DMS153 treated with DMSO at 0.1 percent for 48 hours (cell line): ENCODE data around the gene JUNB.

Source experiments
- DNase-seq: peaks from one replicate; lab custom pipeline; 2025; ENCODE audit not compliant: unreplicated experiment; lab: John Stamatoyannopoulos, UW

The JUNB gene

GRCh38 chr19:12840091-12841079 is 49.1 kb downstream of the JUNB start:
- peak; percentile 86 for DNase-seq

- peak; percentile 47 for DNase-seq
Measured at GRCh38 chr19:12841094-12841493, 49.8 kb downstream of the JUNB start.

- DNase-seq: no peak
Measured at GRCh38 chr19:12842511-12842910, 51.2 kb downstream of the JUNB start.
